Measurements from ENCODE around the gene NTNG2. TPM values are rescaled to one million over a fixed set of nuclear protein-coding genes. Genes with fewer than 3 reads are reported as not detected.

The NTNG2 gene
- total and polyA plus RNA-seq, 8 donors, result 0.27 to 4.6 (median 1.0) TPM

GRCh38 chr9:132175431-132175830 lies 13.6 kb downstream of the NTNG2 start:
- Histone ChIP-seq H3K4me3 (no peak overlapping the region), H3K27ac (no peak overlapping the region), H3K27me3 (peaks cover 0 to 24% of the 10 kb centered on the region in 2 donors), H3K9me3 (no peaks in the 10 kb centered on the region), H3K4me1 (no peaks in the 10 kb centered on the region), H3K36me3 (peaks cover 0 to 3% of the 10 kb centered on the region in 2 donors)
- ATAC-seq, result no peak
- TF ChIP-seq CTCF (IDR thresholded peaks at IDR 0.05), result no peak
- intact Hi-C loops (cut with DNase I), result no loop called here
- no peak for DNase-seq

GRCh38 chr9:132176338-132176737 lies 14.5 kb downstream of the NTNG2 start:
- DNase-seq, result no peak
- H3K4me1 ChIP-seq, result no peaks in the 10 kb centered on the region
- no peak for ATAC-seq
- TF ChIP-seq CTCF (IDR thresholded peaks at IDR 0.05), result no peak
- H3K36me3 ChIP-seq, result peaks cover 0 to 3% of the 10 kb centered on the region in 2 donors
- peaks cover 0 to 20% of the 10 kb centered on the region in 2 donors for H3K27me3 ChIP-seq
- no peaks in the 10 kb centered on the region for H3K9me3 ChIP-seq
- no peak overlapping the region for H3K4me3 ChIP-seq
- H3K27ac ChIP-seq, result no peak overlapping the region
- intact Hi-C loops (cut with DNase I), result no loop called here

GRCh38 chr9:132181796-132182313 lies 20.0 kb downstream of the NTNG2 start:
- no peak for TF ChIP-seq CTCF (IDR thresholded peaks at IDR 0.05)
- DNase-seq, result no peak
- Histone ChIP-seq H3K27ac (no peak overlapping the region), H3K27me3 (peaks cover 5 to 61% of the 10 kb centered on the region in 2 donors), H3K36me3 (no peaks in the 10 kb centered on the region), H3K4me3 (no peak overlapping the region), H3K9me3 (no peaks in the 10 kb centered on the region), H3K4me1 (no peaks in the 10 kb centered on the region)
- peak; percentile 28 for ATAC-seq
- intact Hi-C loops (cut with DNase I), result no loop called here

- intact Hi-C loops (cut with DNase I), result no loop called here
- no peak overlapping the region for H3K4me3 ChIP-seq
- TF ChIP-seq CTCF (IDR thresholded peaks at IDR 0.05), result no peak
- H3K9me3 ChIP-seq, result no peaks in the 10 kb centered on the region
- no peak overlapping the region for H3K27ac ChIP-seq
- ATAC-seq, result no peak
- peaks cover 7 to 68% of the 10 kb centered on the region in 2 donors for H3K27me3 ChIP-seq
- H3K4me1 ChIP-seq, result no peaks in the 10 kb centered on the region
- no peaks in the 10 kb centered on the region for H3K36me3 ChIP-seq
- DNase-seq, result no peak
Observed at GRCh38 chr9:132182314-132183091, 20.6 kb downstream of the NTNG2 start.

GRCh38 chr9:132183134-132183533 lies 21.3 kb downstream of the NTNG2 start:
- ATAC-seq, result peak; percentile 57
- H3K36me3 ChIP-seq, result no peaks in the 10 kb centered on the region
- TF ChIP-seq CTCF (IDR thresholded peaks at IDR 0.05), result no peak
- H3K4me1 ChIP-seq, result no peaks in the 10 kb centered on the region
- H3K27me3 ChIP-seq, result peaks cover 7 to 74% of the 10 kb centered on the region in 2 donors
- no peak overlapping the region for H3K27ac ChIP-seq
- no peak for DNase-seq
- H3K9me3 ChIP-seq, result no peaks in the 10 kb centered on the region
- intact Hi-C loops (cut with DNase I), result no loop called here
- H3K4me3 ChIP-seq, result no peak overlapping the region
